Adipose tissue (tissue), 3 donors: ENCODE results near the gene NEK11. TPM values are rescaled to one million over a fixed set of nuclear protein-coding genes. Genes with fewer than 3 reads are reported as not detected.
"Not testable (repeated sequence)": the region's sequence is repeated elsewhere in the genome, so short reads cannot be mapped to it uniquely, and the experiment has no call there.

Source experiments
- H3K27ac ChIP-seq: one replicate; pipeline ENCODE4 v1.5.1; 2013; ENCODE audit warnings: low read depth, low read length
- WGBS, 3 donors: extraction: QIAGEN DNeasy Blood & Tissue Kit; methylation state at CpG; one replicate each; pipeline ENCODE4 v1.1.7; 2013; 5-methylcytosine and 5-hydroxymethylcytosine counted together
- polyA plus RNA-seq, 3 donors: library from polyadenylated mRNA; stranded (reverse); fragments of 200-250 nt; gene quantifications; one replicate each; pipeline ENCODE4 v1.2.3, GENCODE V29; 2013
- donor health status: healthy with polysubstance abuse.
- donor health status: Bipolar disorder and iron deficiency.
- donor health status: healthy.

Gene NEK11
- polyA plus RNA-seq, 3 donors = 1.8 to 3.3 (median 2.6) TPM

DNA sequence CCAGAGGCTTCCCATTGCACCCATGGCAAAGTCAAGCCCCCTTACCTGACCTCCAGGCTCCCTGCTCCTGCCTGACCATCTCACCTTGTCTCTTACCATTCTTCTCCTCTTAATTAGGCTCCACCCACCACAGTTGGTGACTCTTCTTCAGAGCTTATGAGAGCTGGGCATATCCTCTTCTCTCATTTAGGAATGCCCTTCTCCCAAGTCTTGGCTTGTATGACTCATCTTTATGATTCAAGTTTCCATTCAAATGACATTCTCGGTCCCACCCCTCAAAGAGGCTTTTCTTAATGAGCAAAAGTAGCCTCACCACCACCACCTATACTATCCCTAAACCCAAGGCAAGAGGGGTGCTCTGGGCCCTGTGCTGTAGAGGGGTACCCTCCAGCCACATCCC lies 299.6 kb downstream of the NEK11 start:
- WGBS, 3 donors = 92 to 100% (median 96%) methylated on average over 1 of the region's 1 CpG
- no peak overlapping the region for H3K27ac ChIP-seq

DNA sequence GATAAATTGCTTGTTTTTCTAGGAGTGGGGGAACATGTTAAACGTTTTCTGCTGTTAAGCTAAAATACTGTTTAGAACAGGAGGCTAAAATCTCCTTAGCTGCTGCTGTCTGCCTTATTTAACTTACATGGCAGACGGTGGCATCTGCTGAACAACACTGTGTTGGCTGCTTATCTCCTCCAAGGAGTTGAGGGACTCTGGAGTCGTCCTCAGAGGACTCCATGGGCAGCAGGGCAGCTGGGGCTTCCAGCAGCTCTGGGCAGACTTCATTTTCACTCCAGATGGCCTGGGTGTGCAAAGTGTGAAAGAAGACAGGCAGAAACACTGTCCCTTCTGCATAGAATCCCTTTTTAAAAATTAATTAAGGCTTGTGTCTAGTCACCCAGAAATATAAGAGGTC lies 302.0 kb downstream of the NEK11 start:
- WGBS, 3 donors = 46 to 56% (median 54%) methylated on average over 3 of the region's 3 CpGs
- no peak overlapping the region for H3K27ac ChIP-seq

DNA sequence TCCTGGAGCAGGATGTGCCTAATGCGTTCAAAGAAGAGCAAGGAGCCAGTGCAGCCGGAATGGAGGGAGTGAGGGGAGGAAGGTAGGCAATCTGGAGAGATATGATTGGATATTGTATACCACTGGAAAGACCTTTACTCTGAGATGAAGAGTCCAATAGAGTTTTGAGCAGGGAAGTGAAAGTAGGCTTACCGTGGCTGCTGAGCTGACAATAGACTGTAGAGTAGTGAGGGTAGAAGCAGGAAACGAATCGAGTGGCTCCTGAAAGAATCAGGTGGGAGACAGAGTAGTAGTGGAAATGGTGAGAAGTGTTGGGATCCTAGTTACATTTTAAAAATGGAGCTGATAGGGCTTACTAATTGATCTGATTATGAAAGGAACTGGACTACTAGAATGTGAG lies 303.1 kb downstream of the NEK11 start:
- WGBS, 3 donors = 86 to 90% (median 89%) methylated on average over 5 of the region's 5 CpGs

DNA sequence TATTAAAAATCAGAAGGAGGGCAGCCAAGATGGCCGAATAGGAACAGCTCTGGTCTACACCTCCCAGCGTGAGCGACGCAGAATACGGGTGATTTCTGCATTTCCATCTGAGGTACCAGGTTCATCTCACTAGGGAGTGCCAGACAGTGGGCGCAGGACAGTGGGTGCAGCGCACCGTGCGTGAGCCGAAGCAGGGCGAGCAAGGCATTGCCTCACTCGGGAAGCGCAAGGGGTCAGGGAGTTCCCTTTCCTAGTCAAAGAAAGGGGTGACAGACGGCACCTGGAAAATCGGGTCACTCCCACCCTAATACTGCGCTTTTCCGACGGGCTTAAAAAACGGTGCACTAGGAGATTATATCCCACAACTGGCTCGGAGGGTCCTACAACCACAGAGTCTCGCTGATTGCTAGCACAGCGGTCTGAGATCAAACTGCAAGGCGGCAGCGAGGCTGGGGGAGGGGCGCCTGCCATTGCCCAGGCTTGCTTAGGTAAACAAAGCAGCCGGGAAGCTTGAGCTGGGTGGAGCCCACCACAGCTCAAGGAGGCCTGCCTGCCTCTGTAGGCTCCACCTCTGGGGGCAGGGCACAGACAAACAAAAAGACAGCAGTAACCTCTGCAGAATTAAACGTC lies 304.9 kb downstream of the NEK11 start:
- WGBS, 3 donors = 89 to 96% (median 92%) methylated on average over 20 to 26 of the region's 27 CpGs
- H3K27ac ChIP-seq = not testable (repeated sequence)

More for the DNA sequence above, 303.1 kb downstream of the NEK11 start:
- no peak overlapping the region for H3K27ac ChIP-seq

DNA sequence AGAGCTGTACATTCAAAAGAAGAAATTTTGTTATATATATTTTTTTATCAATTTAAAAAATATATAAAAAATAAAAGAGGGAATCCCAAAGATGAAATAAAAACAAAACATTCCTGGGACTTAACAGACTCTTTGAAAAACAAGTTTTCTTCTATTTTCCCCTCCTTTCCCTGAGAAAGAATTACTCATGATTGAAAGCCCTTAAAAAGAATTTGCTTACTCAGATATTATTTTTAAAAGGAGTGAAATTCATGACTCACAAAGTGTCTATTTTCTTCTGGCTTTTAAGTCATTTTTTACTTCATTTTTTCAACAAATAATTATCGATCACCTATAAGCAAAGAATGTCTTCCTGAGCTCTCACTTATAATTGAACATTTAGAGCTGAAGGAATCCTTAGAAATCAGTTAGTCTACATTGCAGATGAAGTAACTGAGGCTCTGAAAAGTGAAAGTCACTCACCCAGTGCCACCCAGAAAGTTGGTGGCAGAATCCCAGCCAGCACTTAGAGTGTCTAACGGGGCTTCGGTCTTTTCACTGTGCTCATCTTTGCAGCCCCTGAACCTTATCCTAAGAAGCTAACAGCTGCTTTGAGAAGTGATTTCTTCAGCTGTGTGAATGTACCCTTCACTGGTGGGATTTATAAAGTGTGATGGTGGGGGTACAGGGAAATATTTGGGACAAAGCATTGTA lies 312.4 kb downstream of the NEK11 start:
- no peak overlapping the region for H3K27ac ChIP-seq

DNA sequence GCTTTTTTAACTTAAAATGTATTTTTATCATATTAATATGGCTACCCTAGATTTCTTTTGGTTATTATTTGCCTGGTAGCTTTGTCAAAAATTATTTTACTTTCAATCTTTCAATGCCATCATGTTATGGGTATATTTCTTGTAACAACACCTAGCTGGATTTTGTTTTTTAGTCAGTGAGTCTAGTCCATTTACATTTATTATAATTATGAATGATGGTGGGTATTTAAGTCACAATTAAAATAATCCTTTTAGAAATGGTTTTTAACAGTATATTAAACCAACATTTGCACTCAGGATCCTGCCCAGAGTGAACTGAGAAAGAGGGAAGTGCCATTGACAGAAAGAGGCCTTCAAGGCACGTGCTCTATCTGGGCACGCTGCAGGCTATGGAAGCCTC lies 315.1 kb downstream of the NEK11 start:
- H3K27ac ChIP-seq = no peak overlapping the region
- WGBS, 3 donors = 94 to 100% (median 94%) methylated on average over 2 of the region's 2 CpGs

More for the DNA sequence above, 312.4 kb downstream of the NEK11 start:
- 72 to 93% (median 83%) methylated on average over 3 of the region's 3 CpGs for WGBS, 3 donors

DNA sequence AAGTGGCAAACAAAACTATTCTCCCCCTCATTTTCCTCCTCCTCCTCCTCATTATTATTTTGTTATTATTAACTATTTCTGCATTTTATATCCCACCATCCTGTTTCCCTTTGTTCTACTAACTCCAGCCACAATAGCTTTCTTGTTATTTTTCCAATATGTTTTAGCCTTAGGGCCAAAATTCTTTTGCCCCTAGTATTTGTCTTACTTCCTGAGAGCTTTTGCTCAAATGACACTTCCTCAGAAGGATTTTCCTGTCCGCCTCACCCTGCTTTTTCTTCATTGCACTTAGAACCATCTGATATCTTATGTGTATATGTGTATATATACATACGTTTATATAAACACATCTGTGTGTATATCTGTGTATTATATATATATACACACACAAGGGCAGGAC lies 322.2 kb downstream of the NEK11 start:
- WGBS, 3 donors = 76 to 84% (median 82%) methylated on average over 2 of the region's 2 CpGs

GRCh38 chr3:131349454-131349853 lies 322.8 kb downstream of the NEK11 start:
- H3K27ac ChIP-seq = no peak overlapping the region

More for the DNA sequence above, 322.2 kb downstream of the NEK11 start:
- H3K27ac ChIP-seq = no peak overlapping the region

DNA sequence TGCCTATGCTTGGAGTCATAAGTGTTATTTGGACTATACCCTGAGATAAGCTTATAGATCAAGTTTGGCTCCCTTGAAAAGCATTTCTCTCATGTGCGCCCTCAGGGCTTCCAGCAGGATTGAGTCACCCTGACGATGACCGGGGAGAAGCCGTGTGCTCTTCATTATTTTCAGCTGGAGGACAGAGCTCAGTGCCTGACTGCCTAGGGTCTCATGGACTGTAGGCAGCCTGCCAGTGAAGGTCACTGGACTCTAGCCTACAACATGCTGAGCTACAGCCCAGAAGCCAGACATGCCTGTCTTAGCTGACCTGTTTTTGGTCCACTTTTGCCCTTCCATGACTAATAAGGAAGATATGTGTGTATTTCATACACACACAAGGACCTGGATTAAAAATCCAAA lies 323.3 kb downstream of the NEK11 start:
- H3K27ac ChIP-seq = no peak overlapping the region
- whole genome bisulfite sequencing, 3 donors = 72 to 90% (median 90%) methylated on average over 4 of the region's 4 CpGs

More at GRCh38 chr3:131349454-131349853, 322.8 kb downstream of the NEK11 start:
- WGBS, 3 donors = 90 to 93% (median 92%) methylated on average over 5 of the region's 5 CpGs

GRCh38 chr3:131350506-131350905 lies 323.8 kb downstream of the NEK11 start:
- 96 to 100% (median 100%) methylated on average over 1 of the region's 1 CpG for WGBS, 3 donors
- H3K27ac ChIP-seq = no peak overlapping the region

GRCh38 chr3:131353016-131353877 lies 326.6 kb downstream of the NEK11 start:
- H3K27ac ChIP-seq = no peak overlapping the region
- 47 to 54% (median 51%) methylated on average over 2 of the region's 2 CpGs for WGBS, 3 donors

- 42 to 65% (median 48%) methylated on average over 2 of the region's 2 CpGs for WGBS, 3 donors
- no peak overlapping the region for H3K27ac ChIP-seq
Observed at GRCh38 chr3:131353986-131354385, 327.3 kb downstream of the NEK11 start.

DNA sequence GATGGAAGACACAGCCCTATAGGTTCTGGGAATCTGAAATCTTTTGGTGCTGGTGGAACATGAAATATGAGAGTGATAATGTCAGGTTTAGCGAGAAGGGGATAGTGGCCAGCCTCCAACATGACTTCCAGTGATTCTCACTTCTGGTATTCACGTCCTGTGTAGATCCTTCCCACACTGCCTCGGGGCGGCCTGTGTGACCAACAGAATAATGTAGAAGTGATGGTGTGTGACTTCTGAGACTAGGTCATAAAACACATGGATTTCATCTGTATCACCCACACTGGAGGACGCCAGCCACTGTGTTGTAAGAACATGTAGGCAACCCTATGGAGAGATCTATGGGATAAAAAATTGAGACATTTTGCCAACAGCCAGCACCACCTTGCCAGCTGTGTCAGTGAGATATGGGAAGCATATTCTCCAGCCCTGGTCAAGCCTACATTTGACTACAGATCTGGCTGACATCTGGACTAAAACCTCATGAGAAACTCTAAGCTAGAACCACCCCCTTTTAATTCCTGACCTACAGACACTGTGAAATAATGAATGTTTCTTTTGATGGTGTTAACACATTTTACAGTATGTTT lies 329.4 kb downstream of the NEK11 start:
- H3K27ac ChIP-seq = no peak overlapping the region
- WGBS, 3 donors = 93 to 94% (median 93%) methylated on average over 5 of the region's 5 CpGs

- 89 to 97% (median 94%) methylated on average over 1 of the region's 1 CpG for WGBS, 3 donors
- no peak overlapping the region for H3K27ac ChIP-seq
Observed at GRCh38 chr3:131357275-131357674, 330.6 kb downstream of the NEK11 start.

DNA sequence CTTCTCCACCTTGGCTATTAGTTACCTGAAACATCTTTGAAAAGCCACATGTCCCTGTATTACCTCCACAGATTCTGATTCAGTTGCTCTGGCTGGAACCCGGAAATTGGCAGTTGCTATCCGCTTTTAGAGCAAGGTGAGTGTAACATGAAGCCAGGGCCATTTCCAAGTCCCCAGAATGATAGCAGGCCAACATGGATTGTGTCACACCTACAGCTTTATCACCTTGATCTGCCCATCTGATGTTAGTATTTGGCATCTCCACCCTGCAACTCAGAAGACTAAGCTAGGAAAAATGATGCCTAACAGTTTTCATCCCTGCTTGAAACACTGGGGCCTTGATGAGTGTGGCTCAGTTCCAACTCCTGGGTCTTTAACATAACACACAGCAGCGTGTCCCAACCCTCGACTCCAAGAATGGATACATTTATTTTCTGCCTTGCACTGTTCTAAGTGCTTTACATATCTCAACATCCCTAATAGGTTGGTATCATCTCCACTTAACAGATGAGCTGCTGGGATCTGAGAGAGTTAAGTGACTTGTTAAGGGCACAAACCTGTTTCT lies 333.6 kb downstream of the NEK11 start:
- H3K27ac ChIP-seq = no peak overlapping the region
- WGBS, 3 donors = 69 to 91% (median 91%) methylated on average over 4 of the region's 4 CpGs

DNA sequence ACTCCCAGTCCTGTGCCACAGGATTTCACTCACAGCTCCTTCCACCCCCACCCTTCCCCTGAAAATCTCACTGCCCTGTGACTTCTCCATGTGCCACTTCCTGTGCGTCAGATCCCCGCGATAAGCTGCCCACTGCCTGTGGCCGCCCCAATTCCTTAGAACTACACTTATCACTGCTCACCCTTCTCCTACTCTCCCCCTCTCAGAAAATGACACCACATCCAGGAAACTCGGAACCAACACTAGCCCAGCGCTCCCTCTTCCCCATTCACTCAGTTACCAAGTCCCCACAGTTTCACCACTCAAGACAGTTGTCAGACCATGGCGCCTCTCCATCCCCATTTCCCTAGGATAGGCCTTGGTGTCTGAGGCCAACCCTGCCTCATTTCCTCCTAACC lies 334.4 kb downstream of the NEK11 start:
- WGBS, 3 donors = 52 to 59% (median 57%) methylated on average over 7 of the region's 7 CpGs
- H3K27ac ChIP-seq = not testable (repeated sequence)

DNA sequence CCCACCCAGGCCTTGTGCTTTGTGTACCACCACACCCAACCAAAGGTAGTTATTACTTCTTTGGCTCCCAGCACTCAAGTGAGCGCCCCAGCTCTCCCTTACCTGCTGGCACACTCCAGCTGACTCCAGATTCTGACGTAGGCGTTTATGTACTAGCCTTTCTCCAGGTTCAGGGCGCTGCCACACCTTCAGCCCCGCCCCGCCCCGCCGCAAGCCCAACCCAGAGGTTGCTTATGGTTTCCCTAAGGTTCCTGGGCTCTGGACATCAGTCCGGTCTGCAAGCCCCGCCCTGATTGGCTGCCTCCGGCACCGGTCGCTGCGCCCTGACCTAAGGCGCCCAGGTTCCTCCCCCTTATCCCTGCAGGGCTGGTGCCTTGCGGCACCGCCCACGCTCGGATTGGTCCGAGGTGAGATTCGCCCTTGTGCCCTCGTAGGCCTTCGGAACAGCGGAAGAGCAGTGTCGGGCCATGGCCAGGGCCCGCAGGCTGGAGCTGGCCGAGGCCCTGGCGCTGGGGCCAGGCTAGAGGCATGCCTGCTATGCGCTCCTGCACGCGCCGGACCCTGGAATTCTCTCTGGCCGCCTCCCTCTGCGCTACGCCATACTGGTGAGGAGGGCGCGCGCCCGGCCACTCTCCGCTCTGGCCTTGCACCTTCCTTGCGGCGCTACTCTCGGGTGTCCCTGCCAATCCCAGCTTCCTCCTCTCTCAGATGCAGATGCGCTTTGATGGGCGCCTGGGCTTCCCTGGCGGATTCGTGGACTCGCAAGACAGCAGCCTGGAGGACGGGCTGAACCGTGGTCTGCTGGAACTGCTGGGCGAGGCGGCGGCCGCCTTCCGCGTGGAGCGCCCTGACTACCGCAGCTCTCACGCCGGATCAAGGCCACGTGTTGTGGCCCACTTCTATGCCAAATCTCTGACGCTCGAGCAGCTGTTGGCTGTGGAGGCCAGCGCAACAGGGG lies 335.1 kb downstream of the NEK11 start:
- no peak overlapping the region for H3K27ac ChIP-seq
- WGBS, 3 donors = 3 to 9% (median 8%) methylated on average over 64 of the region's 64 CpGs
